KMS-11 (cell line): ENCODE measurements around the gene NRG2.

Experiments used
- H2AFZ ChIP-seq: fragments of 200-600 bp; sonication (generic); 2 replicates; pipeline ENCODE4 v1.6.1; 2016; ENCODE audit warnings: antibody characterized with exemption, mixed run types, low read depth
- H3K27ac ChIP-seq: fragments of 200-600 bp; sonication (generic); 2 replicates; pipeline ENCODE4 v1.6.1; 2016; ENCODE audit warnings: mild to moderate bottlenecking, mixed run types
- H3K27me3 ChIP-seq: fragments of 200-600 bp; sonication (generic); 2 replicates; pipeline ENCODE4 v1.6.1; 2017; ENCODE audit warnings: mild to moderate bottlenecking, low read depth, mixed run types, moderate library complexity; ENCODE audit not compliant: insufficient read depth
- H3K36me3 ChIP-seq: fragments of 200-600 bp; sonication (generic); 2 replicates; pipeline ENCODE4 v1.6.1; 2017; ENCODE audit warnings: mild to moderate bottlenecking, mixed run types; ENCODE audit not compliant: insufficient read depth
- H3K4me1 ChIP-seq: fragments of 200-600 bp; sonication (generic); 2 replicates; pipeline ENCODE4 v1.6.1; 2016; ENCODE audit warnings: mild to moderate bottlenecking, low read depth, mixed run types; ENCODE audit not compliant: poor library complexity, severe bottlenecking
- H3K4me2 ChIP-seq: fragments of 200-600 bp; sonication (generic); 2 replicates; pipeline ENCODE4 v1.7.0; 2016; ENCODE audit warnings: mild to moderate bottlenecking, mixed run types
- H3K4me3 ChIP-seq: fragments of 200-600 bp; sonication (generic); IDR thresholded peaks from 2 replicates; pipeline ENCODE4 v1.6.1; 2017; ENCODE audit warnings: low read depth, low read length, mixed read lengths; ENCODE audit not compliant: insufficient read depth
- H3K79me2 ChIP-seq: fragments of 200-600 bp; sonication (generic); 2 replicates; pipeline ENCODE4 v1.6.1; 2016; ENCODE audit warnings: low read depth, mixed run types; ENCODE audit not compliant: insufficient read depth
- H3K9ac ChIP-seq: fragments of 200-600 bp; sonication (generic); 2 replicates; pipeline ENCODE4 v1.6.1; 2016; ENCODE audit warnings: mild to moderate bottlenecking, mixed run types
- H4K20me1 ChIP-seq: fragments of 200-600 bp; sonication (generic); 2 replicates; pipeline ENCODE4 v1.6.1; 2016; ENCODE audit warnings: mild to moderate bottlenecking, mixed run types; ENCODE audit not compliant: insufficient read depth
- CTCF ChIP-seq: fragments of 200-600 bp; sonication (generic); conservative IDR thresholded peaks from 2 replicates; pipeline ENCODE4 v1.6.1; 2017; ENCODE audit warnings: low read depth, mild to moderate bottlenecking, antibody characterized with exemption, low read length, moderate library complexity, mixed read lengths

The NRG2 gene

GRCh38 chr5:139925216-139925562, 117.9 kb downstream of the NRG2 start:
- Histone ChIP-seq H3K27me3 (no peaks in the 10 kb centered on the region), H3K4me1 (no peaks in the 10 kb centered on the region)
- TF ChIP-seq CTCF, result no peak

GRCh38 chr5:139924294-139925215, 118.5 kb downstream of the NRG2 start:
- no peaks in the 10 kb centered on the region for H3K36me3 ChIP-seq
- H3K27me3 ChIP-seq, result no peaks in the 10 kb centered on the region
- no peaks in the 10 kb centered on the region for H3K4me1 ChIP-seq
- H3K4me3 ChIP-seq, result no peak overlapping the region
- no peak for TF ChIP-seq CTCF
- H4K20me1 ChIP-seq, result no peaks in the 10 kb centered on the region
- H3K79me2 ChIP-seq, result no peaks in the 10 kb centered on the region
- H2AFZ ChIP-seq, result no peak overlapping the region
- no peak overlapping the region for H3K9ac ChIP-seq
- H3K27ac ChIP-seq, result no peak overlapping the region
- no peak overlapping the region for H3K4me2 ChIP-seq

More at GRCh38 chr5:139925216-139925562, 117.9 kb downstream of the NRG2 start:
- Histone ChIP-seq H3K4me2 (no peak overlapping the region), H3K9ac (no peak overlapping the region), H2AFZ (no peak overlapping the region), H3K79me2 (no peaks in the 10 kb centered on the region), H3K27ac (no peak overlapping the region), H4K20me1 (no peaks in the 10 kb centered on the region), H3K4me3 (no peak overlapping the region), H3K36me3 (no peaks in the 10 kb centered on the region)

GRCh38 chr5:139919308-139919707, 123.8 kb downstream of the NRG2 start:
- TF ChIP-seq CTCF, result no peak
- no peaks in the 10 kb centered on the region for H3K27me3 ChIP-seq
- H3K27ac ChIP-seq, result no peak overlapping the region
- no peak overlapping the region for H3K4me3 ChIP-seq
- no peak overlapping the region for H3K4me2 ChIP-seq
- H2AFZ ChIP-seq, result no peak overlapping the region
- no peaks in the 10 kb centered on the region for H3K79me2 ChIP-seq
- H3K4me1 ChIP-seq, result no peaks in the 10 kb centered on the region
- H3K9ac ChIP-seq, result no peak overlapping the region
- no peaks in the 10 kb centered on the region for H4K20me1 ChIP-seq
- H3K36me3 ChIP-seq, result no peaks in the 10 kb centered on the region

- Histone ChIP-seq H3K79me2 (no peaks in the 10 kb centered on the region), H3K36me3 (no peaks in the 10 kb centered on the region), H2AFZ (no peak overlapping the region), H3K4me3 (no peak overlapping the region), H4K20me1 (no peaks in the 10 kb centered on the region), H3K4me2 (no peak overlapping the region), H3K9ac (no peak overlapping the region), H3K27me3 (no peaks in the 10 kb centered on the region), H3K27ac (no peak overlapping the region), H3K4me1 (no peaks in the 10 kb centered on the region)
- no peak for TF ChIP-seq CTCF
Observed at GRCh38 chr5:139915834-139916233, 127.3 kb downstream of the NRG2 start.
